NCI-H1105 (cell line): ENCODE results near the gene MAD1L1.

Source experiments
- DNase-seq: peaks from one replicate; lab custom pipeline; 2025; lab: John Stamatoyannopoulos, UW

The MAD1L1 gene

DNA sequence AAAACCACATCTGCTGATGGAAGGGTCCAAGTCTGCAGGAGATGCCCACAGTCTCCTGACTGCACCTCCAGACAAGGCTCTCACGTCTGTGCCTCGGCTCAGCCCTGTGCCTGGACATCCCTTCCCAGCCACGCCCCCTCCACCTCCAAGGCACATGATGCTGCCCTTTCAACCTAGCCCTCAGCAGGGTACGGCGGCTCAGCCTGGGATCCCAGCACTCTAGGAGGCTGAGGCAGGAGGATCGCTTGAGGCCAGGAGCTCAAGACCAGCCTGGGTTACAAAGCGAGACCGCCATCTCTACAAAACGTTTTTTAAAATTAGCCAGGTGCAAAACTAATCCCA, 14.3 kb downstream of the MAD1L1 start:
- no peak for DNase-seq

DNA sequence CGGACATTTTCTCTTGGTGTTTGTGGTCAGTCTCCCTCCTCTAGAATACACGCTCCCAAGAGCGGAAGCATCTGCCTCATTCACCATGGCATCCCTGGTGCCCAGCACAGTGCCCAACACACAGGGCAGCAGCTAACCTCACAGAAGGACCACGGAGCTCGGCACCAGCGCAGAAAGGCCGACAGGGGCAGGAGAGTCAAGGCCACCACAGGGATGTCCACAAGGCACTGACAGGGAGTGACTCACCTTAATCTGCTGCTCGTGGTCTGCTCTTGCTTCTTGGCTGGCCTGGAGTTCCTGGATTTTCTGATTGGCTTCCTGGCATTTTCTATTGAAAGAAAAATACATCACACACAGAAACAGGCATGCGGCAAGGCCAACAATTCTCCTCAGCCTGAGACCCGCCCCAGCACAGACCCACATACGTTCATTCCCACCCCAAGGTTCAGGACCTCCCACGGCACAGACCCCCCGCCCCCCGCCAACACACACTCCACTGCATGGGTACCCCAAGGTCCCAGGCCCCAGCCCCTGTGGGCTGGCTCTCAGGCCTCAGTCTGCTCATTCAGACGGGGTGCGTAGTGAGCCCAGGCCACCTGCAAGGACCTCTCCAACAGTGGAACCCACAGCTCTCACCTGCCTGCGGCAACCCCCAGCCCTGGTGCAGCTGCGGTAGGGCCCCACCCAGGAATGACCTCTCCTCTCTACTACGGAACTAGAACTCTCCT, 14.9 kb downstream of the MAD1L1 start:
- no peak for DNase-seq

DNA sequence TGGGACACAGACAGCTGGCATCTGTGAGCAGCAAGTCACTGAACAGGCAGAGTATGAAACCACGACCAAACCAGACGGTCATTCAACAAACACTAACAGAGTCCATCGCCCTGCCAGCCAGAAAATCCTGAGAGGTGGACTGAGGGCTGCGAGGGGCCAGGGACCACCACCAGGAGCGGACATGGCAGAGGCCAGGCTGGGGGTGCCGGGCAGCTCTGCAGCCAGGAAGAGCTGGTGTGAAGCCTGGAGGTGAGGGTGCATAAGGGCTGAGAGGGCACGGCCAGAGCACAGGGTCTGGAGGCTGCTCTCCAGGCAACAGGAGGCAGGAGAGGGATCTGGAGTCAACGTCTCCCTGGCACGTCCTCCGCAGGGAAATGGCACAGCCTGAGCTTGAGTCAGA, 15.5 kb downstream of the MAD1L1 start:
- no peak for DNase-seq

DNA sequence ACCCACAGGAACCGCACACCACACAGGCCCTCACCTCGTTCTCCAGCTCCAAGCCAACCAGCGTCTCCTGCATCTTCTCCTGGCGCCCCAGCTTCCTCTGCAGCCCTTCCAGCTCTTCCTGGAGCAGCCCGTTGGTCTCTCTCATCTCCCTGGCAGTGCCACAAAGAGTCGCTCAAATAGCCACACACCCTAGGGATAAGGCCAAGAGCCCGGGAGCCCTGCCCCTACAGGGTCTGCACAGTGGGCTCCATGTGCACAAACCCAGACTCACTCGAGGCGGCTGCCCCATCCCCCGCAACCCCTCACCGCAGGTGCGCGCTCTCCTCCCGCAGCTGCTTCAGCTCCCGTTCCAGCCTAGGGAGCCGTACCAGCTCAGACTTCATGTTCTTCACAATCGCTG, 16.9 kb downstream of the MAD1L1 start:
- no peak for DNase-seq

DNA sequence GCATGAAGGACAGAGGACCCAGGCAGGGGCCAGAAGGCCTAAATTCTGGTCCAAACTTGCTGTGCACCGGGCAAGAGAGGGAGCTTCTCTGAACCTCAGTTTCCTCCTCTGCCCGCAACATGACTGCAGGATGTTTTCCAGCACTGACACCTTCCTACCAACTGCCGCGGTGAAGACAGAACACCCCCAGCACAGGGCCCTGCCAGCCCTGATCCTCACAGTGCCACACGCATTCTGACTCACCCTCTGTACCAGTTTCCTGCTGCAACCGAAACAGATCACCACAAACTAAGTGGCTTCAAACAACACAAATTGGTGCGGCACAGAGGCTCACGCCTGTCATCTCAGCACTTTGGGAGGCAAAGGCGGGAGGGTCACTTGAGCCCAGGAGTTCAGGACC, 18.1 kb downstream of the MAD1L1 start:
- DNase-seq: no peak

DNA sequence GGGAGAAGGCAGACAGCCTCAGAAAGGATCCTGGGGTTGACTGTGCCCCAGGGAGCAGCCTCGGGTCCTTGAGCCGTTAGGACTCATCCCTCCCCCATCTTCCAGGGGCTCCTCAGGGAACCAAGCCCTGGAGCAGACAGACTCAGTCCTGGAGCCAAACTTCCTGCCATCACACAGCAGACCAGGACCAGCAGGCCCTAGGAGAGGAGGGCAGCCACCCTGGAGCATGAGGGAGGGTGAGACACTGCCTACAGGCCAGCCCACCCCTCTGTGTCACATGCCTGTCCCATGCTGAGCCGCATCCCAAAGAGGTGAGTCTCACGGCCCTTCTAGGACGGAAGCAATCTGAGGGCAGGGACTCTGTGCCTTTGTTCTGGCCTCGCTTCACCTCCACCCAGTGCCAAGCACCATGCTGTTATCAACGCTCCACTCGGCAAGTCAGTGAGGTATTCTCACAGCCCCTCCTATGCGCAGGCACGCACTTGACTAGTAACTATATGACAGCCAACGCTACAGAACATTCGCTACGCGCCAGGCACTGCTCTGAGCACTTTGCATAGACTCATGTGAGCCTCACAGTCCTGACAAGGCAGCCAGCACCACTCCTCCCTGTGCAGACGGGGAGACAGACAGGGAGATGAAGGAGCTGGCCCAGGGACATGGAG, 19.1 kb downstream of the MAD1L1 start:
- DNase-seq: no peak

DNA sequence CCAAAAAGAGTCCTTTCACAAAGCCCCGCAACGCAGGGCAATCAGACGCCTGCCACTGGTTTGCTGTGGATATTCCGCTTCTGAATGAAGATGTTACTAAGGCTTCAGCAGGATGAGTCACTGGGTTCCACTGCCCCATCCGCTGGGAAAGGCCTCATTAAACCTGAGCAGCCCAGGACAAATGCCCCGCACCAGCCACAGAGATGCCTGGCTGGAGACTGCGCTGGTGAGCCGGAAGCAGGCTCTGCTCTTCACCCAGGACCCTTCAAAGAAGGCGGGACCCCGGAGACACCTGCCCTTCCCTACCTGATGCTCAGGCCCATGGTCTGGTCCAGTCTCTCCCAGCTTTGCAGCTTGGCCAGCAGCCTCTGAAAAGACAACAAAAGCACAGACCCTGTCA, 19.8 kb downstream of the MAD1L1 start:
- no peak for DNase-seq

DNA sequence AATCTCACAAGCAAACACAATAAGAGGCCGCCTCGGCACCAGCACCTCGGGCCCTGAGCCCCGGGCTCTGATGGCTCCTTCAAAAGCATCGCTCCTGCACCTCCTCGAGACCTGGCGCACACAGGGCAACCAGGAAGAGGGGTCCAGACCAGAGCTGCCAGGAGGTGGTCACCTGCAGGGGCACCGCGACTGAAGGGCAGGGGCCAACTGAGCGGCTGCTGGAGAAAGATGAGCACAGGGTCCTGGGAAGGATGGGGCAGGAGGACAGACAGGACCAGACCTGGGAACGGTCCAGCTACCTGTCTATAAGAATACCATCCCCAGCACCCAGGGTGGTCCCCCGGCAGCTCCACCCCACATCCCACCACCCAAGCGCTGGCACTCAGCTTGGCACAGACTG, 20.8 kb downstream of the MAD1L1 start:
- DNase-seq: no peak

DNA sequence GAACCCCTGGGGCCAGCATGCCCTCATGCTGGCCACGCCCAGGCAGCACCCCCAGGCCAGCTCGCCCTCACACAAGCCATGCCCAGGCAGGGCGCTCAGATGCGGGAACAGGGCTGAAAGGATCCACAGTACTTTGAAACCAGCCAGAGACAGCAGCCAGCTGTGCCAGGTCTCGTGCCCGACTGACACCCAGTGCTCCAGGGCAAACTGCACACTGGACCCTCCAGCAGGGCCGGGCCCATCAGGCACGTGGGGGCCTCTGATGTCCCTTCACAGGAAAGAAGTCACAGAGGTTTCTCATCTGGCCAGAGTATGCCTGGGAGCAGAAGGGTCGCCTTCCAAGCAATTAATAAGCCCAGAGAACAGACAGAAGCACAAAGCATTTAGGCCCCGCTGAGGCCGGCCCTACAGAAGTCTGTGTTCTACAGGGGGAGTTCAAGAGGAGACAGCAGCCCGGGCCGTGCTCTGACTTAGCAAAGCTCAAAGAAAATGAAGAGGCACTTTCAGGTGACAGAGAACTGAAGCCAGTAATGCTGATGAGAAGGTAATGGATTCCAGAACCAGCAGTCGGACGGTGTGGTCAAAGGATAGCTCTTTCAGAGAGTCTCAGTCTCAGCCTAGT, 21.4 kb downstream of the MAD1L1 start:
- DNase-seq: no peak

DNA sequence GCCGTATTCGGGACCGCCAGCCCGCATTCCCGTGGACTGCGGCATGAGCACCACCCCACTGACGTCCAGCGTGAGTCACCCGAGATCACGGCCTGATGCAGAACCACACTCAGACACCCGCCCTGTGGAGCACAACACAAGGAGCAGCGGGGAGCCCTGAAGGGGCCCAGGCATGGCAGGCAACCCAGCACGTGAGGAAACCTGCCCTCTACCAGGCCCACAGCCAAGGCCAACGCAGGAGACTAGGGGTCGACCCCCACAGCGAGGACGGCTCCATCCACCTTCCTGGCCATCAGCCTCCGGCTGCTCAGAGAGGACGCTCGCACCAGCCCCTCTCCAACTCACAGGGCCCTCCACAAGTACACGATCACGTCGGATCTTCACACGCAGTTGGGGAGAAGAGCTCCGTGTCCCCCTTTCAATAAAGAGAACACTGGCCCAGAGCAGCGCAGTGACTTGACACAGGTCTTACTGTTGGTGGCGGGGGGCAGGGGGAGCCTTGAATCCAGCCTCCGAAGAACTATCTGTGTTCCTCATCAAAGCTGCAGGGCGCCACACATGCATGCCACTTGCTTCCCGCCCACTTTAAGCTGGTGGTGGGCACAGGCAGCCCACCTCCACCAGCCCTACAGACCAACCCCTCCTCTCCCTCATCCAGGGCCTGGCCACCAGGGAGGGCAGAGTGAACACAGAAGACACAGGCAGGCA, 22.0 kb downstream of the MAD1L1 start:
- DNase-seq: no peak

DNA sequence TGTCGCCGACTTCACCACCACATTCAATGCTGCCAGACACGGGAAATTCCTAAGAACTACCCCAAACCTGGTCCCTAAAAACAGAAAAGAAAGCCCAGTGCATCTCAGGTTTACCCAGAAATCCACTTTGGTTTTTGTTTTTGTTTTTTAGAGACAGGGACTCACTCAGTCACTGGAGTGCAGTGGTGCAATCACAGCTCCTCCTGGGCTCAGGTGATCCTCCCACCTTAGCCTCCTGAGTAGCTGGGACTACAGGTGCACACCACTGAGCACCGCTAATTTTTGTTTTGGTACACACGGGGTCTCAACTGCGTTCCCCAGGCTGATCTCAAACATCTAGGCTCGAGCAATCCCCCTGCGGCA, 22.8 kb downstream of the MAD1L1 start:
- no peak for DNase-seq

DNA sequence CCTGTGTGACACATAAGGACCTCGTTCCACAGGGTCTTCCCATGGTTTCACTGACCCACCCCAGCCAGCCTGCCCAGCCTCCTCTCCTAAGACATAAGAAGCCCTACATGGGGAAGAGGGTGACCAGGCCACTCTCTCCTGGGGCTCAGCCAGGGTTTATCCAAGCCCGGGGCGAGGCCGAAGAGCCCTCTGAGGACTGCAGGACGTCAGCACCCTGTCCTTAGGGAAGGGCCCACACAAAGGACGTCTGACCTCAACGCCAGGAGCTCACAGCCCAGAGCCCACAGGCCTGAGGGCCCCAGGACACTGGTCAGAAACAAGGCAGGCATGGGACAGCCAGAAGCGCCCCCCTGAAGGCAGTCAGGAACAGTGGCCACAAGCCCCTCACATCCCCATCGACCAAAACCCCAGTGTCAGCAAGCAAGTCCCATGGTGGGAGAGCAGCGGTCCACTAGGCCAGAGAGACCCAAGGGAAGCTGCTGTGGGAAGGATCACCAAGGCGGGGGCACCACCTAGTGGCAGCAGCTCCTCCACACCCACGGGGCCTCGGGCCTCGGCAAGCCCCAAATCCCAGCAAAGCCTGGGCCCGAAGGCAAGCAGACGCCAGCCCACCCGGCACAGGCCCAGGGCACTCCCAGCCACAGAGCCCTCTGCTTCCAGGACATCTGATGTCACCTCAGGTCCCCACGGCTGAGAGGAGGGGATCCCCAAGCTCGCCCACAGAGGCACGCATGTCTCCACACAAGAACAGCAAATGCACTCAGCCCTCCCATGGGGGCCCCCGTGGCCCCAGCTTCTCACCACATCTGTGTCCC, 23.4 kb downstream of the MAD1L1 start:
- no peak for DNase-seq

DNA sequence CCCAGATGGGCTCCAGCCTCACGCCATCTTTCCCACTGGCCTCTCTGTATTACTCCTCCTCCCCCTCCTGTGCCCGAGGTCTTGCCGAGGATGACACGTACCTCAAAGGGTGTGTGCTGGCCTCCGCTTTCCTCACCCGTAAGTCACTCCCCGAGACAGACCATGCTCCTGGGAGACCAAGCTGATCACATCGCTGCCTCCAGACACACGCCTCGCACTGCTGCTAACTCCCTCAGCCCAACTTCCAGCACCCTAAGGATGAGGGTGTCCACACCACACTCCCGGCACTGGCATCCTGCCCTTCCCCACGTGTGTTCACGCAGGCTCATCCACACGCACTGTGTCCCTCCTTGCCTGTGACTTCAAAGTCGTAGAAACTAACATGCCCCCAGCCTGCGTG, 24.0 kb downstream of the MAD1L1 start:
- no peak for DNase-seq

DNA sequence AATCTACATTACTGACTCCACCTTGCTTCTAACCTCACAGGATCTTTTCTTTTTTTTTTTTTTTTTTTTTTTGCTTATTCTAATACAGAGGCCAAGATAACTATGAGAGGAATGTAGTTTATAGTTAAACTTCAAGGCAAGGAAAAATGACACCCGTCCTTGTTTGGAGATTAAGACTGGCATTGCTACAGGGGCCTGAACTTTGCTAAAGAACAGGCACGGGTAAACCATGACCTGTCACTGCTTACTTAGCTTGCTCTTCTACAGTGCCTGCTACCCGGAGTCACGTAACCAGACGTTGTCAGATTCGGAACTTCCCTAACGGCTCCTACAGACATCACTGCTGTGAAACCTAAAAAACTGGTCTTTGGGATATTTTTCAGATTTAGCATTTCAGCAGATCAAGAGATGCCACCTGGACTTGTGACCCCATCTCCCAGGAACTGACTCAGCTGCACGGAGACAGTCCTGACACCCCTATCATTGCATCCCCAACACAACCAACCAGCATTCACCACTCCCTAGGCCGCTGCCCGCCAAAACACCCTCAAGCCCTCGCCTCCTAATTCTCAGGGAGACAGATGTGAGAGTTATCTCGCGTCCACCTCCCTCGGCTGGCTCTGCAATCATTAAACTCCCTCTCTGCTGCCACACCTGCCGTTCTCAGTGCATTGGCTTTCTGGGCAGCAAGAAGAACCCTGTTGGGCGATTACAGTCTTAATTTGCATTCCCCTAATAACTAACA, 27.5 kb downstream of the MAD1L1 start:
- DNase-seq: no peak

DNA sequence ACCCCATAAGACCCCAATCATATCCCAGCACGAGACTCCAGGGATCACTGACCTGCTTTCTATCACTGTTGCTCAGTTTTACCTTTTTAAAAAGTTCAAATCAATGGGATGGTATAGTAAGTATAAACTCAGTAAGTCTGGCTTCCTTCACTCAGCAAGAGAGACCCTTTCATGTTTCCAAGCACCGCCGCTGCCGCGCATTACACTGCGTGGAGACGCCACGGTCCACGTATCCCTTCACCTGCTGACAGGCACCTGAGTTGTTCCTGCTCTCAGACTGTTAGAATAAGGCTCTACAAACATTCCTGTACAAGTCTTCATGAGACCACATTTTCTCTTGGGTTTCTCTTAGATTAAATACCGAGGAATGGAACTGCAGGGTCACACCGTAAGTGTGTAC, 28.3 kb downstream of the MAD1L1 start:
- DNase-seq: no peak

DNA sequence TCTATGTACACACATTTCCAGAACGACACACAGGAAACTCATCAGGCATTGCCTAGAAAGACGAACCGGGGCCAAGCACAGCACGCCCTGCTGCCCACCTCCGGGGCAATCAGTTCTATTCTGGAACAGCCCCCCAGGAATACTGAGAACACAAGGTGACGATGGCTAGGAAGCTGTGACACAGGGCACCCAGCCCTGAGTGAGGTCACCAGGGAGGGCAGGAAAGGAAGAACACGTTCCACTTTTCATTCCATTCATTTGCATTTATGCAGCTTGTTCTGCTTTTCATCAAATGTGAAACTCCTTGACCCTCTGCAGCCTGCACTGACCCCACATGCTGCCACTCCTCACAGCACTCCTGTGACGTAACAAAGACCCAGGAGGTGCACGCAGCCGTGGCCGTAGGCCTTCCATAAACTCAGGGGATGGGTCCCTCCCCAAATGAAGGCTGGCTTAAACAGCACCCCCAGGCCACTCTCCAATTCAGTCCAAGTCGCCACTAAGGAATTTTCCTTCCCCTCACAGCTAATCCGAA, 28.9 kb downstream of the MAD1L1 start:
- no peak for DNase-seq

DNA sequence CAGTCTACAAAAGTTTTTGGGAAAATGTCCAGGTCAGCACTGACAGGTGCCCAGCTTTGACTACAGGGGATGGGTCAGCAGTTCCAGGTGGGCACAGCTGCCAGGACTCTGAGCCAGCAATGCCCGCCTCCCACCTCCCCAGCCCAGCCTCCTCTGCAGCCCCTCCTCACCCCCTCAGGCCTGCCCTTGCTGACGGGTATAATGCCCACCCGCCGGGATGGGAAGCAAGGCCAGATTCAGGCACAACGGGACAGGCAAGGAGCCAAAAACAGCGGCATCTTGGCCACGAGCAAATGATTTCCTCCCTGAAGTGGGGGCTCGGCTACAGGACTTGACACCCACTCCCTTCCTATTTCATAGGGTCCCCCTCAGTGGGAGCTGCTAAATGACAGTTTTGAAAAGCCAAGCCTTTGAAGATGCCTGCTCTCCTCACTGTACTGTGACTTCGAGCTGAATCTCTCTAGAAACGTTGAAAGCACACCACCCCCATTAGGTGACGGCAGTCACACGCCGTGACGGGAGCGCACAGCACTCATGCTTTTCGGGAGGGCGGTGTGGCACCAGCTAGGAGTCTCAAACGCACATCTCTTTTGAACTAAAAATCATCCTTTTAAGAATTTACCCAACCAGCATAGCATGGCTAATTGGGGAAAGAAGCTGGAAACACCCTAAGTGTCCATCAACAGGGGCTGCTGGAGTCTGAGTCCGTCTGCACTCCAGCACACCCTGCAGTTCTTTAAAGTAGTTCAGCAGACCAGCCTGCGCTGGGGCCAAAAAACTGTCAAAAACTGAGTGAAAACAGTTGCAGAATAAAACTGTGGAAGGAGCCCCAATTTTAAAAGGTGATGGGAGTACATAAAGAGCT, 29.6 kb downstream of the MAD1L1 start:
- no peak for DNase-seq

DNA sequence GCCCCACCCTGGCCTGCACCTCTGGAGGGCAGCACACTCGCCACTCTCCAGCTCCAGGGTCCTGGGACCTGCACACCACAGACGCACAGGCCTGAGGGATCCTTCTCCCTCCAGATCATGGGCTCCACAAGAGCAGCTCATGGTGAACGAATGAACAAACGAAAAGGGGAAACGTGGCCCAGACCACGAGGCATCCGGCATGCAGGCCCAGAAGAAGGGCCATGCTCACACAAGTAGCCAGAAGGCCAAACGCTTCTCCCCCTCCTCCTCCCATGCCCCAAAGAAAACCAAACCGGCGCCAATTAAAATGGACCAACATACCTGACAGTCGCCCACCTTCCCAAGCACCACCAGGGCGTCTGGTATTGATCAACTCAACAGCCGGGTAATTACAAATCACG, 30.4 kb downstream of the MAD1L1 start:
- no peak for DNase-seq

DNA sequence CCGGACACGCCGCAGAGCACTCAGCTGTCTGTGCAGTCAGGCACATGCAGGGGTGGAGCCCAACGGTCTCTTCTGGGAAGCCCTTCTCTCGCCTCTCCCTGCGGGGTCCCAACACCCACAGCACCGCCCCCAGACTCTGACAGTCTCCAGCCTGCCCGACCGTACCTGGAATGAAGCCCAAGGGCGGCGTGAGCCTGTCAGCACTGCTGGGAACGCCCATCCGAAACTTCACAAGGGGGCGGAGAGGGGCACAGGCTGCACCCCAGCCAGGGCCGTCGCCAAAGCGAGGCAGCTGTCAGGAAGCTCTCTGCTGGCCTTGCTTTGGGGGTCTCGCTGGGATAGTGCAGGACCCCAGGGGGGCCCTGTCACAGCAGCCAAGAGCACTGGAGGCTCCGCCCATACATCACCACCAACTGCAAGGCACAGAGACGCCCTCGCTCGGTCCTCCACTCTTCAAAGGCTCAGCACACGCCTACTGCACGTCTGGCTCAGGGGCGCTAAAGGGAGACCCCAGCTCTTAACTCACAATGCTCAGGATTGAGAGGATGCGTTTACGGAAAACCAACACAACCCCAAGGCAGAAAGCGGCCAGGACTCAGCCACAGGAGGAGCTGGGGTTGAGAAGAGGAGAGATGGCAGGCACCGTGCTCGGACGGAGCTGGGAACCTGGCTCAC, 30.9 kb downstream of the MAD1L1 start:
- no peak for DNase-seq

DNA sequence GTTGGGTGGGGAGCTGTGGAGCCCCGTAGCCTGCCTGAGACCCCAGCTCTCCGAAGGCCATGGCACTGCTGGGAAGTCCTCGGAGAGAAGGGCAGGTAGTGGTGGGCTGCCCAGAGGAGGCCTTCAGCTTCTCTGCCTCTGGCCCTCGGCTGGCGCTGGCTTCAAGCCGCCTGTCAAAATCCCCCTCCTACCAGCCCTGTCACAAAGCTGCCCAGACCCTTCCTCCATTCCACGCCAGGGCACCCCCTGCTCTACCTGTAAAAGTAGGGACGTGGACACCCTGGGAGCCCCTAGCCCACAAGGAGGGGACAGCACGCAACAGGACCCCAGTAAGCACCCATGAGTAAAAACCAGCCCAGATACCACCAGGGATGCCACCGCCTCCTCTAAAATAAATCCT, 31.6 kb downstream of the MAD1L1 start:
- no peak for DNase-seq
